GM12874 (cell line): Measurements from ENCODE around the gene KPNA6.

ENCODE experiments used
- TF ChIP-seq, protein P1 (sequence below): IDR thresholded peaks from 2 replicates; pipeline ENCODE4 v1.5.1; 2011; ENCODE audit warnings: low read depth, mild to moderate bottlenecking, control low read depth, low read length, moderate library complexity; ENCODE audit not compliant: insufficient read depth

KPNA6 gene

DNA sequence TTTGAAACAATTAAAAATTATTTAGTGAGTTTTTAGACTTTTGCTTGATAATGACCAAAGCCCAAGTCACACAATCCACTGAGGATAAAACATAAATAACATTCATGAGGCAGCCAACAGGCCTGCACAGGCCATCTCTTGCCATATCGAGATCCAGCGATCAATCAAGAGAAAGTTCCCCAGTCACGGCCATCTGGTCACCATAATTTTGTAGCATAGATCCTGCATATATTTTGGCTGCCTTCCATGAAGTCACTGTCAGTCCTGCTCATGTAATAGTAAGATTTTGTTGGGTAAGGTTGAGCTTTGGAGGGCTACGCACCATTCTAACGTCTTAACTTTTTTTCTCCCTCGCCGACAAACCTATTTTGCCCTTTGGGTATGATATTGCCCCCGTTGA is 17.5 kb downstream of the KPNA6 start:
- TF ChIP-seq, protein P1, sequence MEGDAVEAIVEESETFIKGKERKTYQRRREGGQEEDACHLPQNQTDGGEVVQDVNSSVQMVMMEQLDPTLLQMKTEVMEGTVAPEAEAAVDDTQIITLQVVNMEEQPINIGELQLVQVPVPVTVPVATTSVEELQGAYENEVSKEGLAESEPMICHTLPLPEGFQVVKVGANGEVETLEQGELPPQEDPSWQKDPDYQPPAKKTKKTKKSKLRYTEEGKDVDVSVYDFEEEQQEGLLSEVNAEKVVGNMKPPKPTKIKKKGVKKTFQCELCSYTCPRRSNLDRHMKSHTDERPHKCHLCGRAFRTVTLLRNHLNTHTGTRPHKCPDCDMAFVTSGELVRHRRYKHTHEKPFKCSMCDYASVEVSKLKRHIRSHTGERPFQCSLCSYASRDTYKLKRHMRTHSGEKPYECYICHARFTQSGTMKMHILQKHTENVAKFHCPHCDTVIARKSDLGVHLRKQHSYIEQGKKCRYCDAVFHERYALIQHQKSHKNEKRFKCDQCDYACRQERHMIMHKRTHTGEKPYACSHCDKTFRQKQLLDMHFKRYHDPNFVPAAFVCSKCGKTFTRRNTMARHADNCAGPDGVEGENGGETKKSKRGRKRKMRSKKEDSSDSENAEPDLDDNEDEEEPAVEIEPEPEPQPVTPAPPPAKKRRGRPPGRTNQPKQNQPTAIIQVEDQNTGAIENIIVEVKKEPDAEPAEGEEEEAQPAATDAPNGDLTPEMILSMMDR, result no peak

DNA sequence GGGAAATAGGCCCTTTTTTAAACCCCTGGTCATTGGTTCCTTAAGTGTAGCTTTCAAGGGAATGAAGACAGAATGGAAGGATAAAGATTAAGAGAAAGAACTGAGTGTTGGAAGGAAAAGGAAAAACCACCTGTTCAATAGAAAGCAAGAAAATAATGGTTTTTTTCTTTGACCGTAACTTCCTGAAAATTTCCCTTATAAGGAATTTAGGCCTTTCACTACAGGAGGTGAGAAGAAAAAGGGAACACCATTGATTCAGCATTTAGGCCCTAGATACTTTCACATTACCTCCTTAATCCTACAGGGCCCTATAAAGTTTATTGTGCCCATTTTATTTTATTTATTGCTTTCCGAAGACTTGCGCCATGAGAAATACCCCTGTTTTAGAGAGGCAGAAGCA is 18.9 kb downstream of the KPNA6 start:
- TF ChIP-seq, protein P1, result no peak

DNA sequence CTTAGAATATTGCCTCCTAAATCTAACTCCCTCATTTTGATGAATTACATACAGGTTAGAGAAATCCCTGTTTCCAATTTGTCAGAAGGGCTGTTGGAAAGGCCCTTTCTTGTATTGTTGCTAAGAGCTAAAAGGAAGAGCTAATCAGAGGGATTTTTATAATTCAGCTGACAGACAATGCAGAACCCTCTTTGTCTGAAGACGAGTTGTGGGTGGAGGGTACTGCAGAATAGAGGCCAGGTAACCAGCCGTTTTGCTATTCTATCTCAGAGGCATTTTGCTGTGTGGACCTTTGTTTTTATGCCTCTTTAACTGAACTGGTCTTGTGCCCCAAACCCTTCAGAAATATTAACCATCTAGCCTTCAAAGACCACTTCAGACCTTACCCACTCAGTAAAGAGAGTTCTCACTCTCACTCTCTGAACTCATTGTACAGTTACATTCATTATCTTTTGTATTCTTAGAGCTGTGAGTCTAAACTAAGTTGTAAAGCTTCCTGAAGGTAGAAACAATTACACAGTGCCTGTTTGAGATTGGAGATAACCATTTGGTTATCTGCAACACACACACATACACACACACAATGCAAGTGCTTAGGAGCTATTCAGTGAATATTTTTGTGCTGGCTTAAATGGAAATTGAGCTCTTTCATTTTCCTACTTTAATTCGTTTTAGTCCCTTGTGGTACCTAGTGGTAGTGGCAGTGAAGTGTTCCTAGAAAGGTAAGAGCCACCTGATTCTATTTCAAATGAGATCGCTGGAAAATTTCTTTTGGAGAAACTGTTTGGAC is 19.7 kb downstream of the KPNA6 start:
- TF ChIP-seq, protein P1, result no peak

DNA sequence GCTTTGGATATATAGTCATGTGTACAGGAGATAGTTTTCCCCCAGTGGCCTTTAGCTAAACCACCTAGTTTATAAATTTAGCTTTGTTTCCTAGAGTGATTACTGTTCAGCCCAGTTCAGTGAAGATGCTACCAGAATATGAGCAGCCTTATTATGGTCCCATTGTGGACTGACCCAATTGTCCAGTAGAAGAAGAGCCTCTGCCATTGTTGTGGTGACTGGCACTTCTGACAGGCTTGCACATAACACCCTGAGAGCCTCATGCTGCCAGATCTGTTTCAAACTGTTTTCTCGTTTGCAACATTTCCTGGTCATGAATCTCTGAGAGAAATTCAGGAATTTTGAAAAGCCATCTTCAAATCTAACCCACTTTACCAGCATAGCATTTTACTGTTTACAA is 20.6 kb downstream of the KPNA6 start:
- TF ChIP-seq, protein P1, result no peak

DNA sequence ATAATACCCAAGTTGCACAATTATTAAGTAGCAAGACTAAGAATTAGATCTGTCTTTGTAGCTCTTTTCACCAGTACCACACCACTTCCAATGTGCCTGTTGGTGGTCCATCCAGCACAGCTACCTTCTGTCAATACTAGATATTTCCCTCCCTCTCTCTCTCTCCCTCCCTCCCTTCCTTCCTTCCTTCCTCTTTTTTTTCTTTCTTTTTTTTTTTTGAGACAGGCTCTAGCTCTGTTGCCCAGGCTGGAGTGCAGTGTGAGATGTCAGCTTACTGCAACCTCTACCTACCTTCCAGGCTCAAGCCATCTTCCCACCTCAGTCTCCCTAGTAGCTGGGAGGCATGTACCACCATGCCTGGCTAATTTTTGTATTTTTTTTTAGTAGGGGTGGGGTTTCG is 21.1 kb downstream of the KPNA6 start:
- TF ChIP-seq, protein P1, result no peak

DNA sequence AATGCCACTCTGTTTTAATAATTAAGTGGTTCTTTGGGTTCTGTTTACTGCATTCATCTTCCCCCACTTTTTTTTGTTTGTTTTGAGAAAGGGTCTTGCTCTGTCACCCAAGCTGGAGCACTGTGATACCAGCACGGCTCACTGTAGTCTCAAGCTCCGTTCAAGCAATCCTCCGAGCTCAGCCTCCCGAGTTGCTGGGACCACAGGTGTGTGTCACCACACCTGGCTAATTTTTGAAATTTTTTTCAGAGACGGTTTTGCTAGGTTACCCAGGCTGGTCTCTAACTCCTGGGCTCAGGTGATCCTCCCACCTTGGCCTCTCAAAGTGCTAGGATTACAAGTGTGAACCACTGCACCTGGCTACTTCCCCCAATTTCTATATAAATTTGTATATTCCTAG is 29.3 kb downstream of the KPNA6 start:
- TF ChIP-seq, protein P1, result no peak

DNA sequence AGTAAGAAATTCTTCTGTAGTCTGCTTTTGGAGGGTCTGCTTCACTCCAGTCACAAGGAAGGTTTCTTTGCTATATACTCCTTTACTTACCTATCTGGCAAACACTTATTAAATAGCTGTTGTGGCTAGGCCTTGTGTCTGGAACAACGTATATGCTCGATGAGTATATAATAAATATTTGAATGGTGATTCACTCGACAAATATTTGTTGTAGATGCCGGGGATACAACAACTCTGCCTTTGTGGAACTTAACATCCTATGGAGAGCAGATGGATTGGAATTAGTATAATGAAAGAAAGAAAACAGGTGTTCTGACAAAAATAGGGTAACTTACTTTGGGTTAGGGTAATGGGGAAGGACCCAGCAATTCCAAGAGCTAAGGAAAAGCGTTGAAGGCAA is 31.1 kb downstream of the KPNA6 start:
- TF ChIP-seq, protein P1, result no peak
